ENCODE measurements around the gene ABI3BP. TPM values are rescaled to one million over a fixed set of nuclear protein-coding genes. Genes with fewer than 3 reads are reported as not detected.

Gene ABI3BP
- polyA plus RNA-seq, 3 donors: not detected

DNA sequence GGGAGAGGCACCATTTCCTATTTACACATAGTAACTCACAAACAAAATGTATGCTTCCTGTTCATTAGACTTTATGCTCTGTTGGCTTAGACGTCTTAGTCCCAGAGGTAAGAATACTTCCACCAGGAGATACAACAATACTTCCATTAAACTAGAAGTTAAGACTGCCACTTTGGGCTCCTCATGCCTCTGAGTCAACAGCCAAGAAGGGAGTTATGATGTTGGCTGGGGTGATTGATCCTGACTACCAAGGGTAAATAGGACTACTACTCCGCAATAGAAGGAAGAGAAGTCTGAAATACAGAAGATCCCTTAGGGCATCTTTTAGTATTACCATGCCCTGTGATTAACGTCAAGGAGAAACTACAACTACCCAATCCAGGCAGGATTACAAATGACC is 43.5 kb upstream of the ABI3BP start:
- Mint-ChIP-seq H3K4me3 (no peak overlapping the region), H3K9me3 (peaks cover 0 to 12% (median 3%) of the 10 kb centered on the region in 7 donors), H3K4me1 (no peaks in the 10 kb centered on the region), H3K27me3 (ENCODE audit: low read depth in 3 of 3) (no peaks in the 10 kb centered on the region), H3K36me3 (no peaks in the 10 kb centered on the region), H3K27ac (no peak overlapping the region)
- TF ChIP-seq, protein P1, sequence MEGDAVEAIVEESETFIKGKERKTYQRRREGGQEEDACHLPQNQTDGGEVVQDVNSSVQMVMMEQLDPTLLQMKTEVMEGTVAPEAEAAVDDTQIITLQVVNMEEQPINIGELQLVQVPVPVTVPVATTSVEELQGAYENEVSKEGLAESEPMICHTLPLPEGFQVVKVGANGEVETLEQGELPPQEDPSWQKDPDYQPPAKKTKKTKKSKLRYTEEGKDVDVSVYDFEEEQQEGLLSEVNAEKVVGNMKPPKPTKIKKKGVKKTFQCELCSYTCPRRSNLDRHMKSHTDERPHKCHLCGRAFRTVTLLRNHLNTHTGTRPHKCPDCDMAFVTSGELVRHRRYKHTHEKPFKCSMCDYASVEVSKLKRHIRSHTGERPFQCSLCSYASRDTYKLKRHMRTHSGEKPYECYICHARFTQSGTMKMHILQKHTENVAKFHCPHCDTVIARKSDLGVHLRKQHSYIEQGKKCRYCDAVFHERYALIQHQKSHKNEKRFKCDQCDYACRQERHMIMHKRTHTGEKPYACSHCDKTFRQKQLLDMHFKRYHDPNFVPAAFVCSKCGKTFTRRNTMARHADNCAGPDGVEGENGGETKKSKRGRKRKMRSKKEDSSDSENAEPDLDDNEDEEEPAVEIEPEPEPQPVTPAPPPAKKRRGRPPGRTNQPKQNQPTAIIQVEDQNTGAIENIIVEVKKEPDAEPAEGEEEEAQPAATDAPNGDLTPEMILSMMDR (IDR thresholded peaks at IDR 0.05): no peak
- no peak overlapping the region for H3K4me3 ChIP-seq (replicated peaks in 1 of 3; ENCODE audit: low read depth in 2 of 3, low read length in 3 of 3)
- intact Hi-C loops (cut with micrococcal nuclease): no loop called here
- no peaks in the 10 kb centered on the region for H3K79me2 ChIP-seq (ENCODE audit: insufficient read depth, low read length)
- H3K4me2 ChIP-seq (replicated peaks; ENCODE audit: extremely low read depth, low read length, poor library complexity, severe bottlenecking): no peak overlapping the region
- H3K36me3 ChIP-seq (replicated peaks in 1 of 2; ENCODE audit: control insufficient read depth in 1 of 2, insufficient read depth in 2 of 2, low read length in 2 of 2): no peaks in the 10 kb centered on the region
- H2AFZ ChIP-seq (ENCODE audit: insufficient read depth, low read depth, low read length, poor library complexity, severe bottlenecking): no peak overlapping the region
- H3K4me1 ChIP-seq (ENCODE audit: control insufficient read depth in 1 of 2, insufficient read depth in 2 of 2, low read length in 2 of 2): no peaks in the 10 kb centered on the region
- H4K20me1 ChIP-seq (ENCODE audit: insufficient read depth, low read length): no peaks in the 10 kb centered on the region
- no peak overlapping the region for H3K27ac ChIP-seq (ENCODE audit: low read depth in 1 of 2, low read length in 2 of 2)
- no CpG with 5 or more reads among the region's 3 CpGs for WGBS (ENCODE audit: insufficient coverage)
- no peak overlapping the region for H3K9ac ChIP-seq (ENCODE audit: insufficient read depth, low read length, poor library complexity, severe bottlenecking)
- no peaks in the 10 kb centered on the region for H3K9me3 ChIP-seq (replicated peaks in 1 of 2; ENCODE audit: control insufficient read depth in 1 of 2, insufficient read depth in 1 of 2, low read length in 2 of 2)
- no peaks in the 10 kb centered on the region for H3K27me3 ChIP-seq (ENCODE audit: control insufficient read depth in 2 of 2, insufficient read depth in 2 of 2, low read length in 2 of 2)
- no peak for DNase-seq

DNA sequence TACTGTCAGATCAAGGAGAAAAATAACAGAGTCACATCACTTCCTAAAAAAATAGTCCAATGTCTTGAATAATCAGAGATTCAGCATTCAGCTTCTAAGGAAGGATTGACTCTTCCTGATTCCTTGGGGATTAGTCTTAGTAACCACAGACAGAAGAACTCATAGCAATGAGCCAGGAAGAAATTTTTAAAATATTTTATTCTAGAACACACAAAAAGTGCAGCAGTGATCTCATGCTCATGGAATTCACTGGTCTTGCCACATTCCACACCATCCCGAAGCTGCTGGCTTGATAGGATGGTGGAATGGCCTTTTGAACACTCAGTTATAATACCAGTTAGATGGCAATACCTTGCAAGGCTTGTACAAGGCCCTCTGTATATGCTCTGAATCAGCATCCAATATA is 43.0 kb upstream of the ABI3BP start:
- H3K4me3 ChIP-seq (replicated peaks in 1 of 3; ENCODE audit: low read depth in 2 of 3, low read length in 3 of 3): no peak overlapping the region
- H3K9me3 Mint-ChIP-seq: peaks cover 0 to 12% (median 3%) of the 10 kb centered on the region in 7 donors

More for the DNA sequence above, 43.0 kb upstream of the ABI3BP start:
- Histone ChIP-seq H3K79me2 (ENCODE audit: insufficient read depth, low read length) (no peaks in the 10 kb centered on the region), H3K27ac (ENCODE audit: low read depth in 1 of 2, low read length in 2 of 2) (no peak overlapping the region), H3K9me3 (replicated peaks in 1 of 2; ENCODE audit: control insufficient read depth in 1 of 2, insufficient read depth in 1 of 2, low read length in 2 of 2) (no peaks in the 10 kb centered on the region), H3K27me3 (ENCODE audit: control insufficient read depth in 2 of 2, insufficient read depth in 2 of 2, low read length in 2 of 2) (no peaks in the 10 kb centered on the region), H3K4me1 (ENCODE audit: control insufficient read depth in 1 of 2, insufficient read depth in 2 of 2, low read length in 2 of 2) (no peaks in the 10 kb centered on the region), H3K9ac (ENCODE audit: insufficient read depth, low read length, poor library complexity, severe bottlenecking) (no peak overlapping the region), H4K20me1 (ENCODE audit: insufficient read depth, low read length) (no peaks in the 10 kb centered on the region), H2AFZ (ENCODE audit: insufficient read depth, low read depth, low read length, poor library complexity, severe bottlenecking) (no peak overlapping the region), H3K36me3 (replicated peaks in 1 of 2; ENCODE audit: control insufficient read depth in 1 of 2, insufficient read depth in 2 of 2, low read length in 2 of 2) (no peaks in the 10 kb centered on the region), H3K4me2 (replicated peaks; ENCODE audit: extremely low read depth, low read length, poor library complexity, severe bottlenecking) (no peak overlapping the region)
- TF ChIP-seq, protein P1 (IDR thresholded peaks at IDR 0.05): no peak
- WGBS (ENCODE audit: insufficient coverage): no CpG with 5 or more reads among the region's 1 CpG
- H3K27me3 Mint-ChIP-seq (ENCODE audit: low read depth in 3 of 3): no peaks in the 10 kb centered on the region
- intact Hi-C loops (cut with micrococcal nuclease): no loop called here
- H3K36me3 Mint-ChIP-seq: no peaks in the 10 kb centered on the region
- no peak overlapping the region for H3K27ac Mint-ChIP-seq
- no peaks in the 10 kb centered on the region for H3K4me1 Mint-ChIP-seq
- DNase-seq: no peak
- H3K4me3 Mint-ChIP-seq: no peak overlapping the region

Data from CD14-positive monocyte (primary cell).